ENCODE results near the gene PHGDH.

DNA sequence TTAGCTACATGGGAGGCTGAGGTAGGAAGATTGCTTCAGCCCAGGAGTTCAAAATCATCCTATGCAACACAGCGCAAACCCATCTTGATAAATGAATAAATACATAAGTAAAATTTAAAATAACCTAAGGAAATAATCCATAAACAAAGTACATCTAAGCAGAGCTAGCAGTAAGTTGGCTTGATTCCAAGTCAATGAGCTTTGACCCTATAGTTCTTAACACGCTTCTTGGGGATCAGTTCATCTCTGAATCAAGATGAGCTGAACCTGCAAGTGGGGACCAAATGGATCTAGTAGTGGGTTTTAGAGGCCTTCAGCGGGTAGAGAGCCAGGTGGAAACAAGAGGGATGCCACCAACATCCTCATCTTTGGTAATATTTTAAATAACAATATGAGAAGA is 31.5 kb upstream of the PHGDH start:
- TF ChIP-seq NR1H2 (CRISPR knock-in tag; IDR thresholded peaks at IDR 0.05) (no peak), ELF4 (CRISPR knock-in tag; IDR thresholded peaks at IDR 0.05; ENCODE audit: low read depth) (no peak)
- TF ChIP-seq, protein P1, sequence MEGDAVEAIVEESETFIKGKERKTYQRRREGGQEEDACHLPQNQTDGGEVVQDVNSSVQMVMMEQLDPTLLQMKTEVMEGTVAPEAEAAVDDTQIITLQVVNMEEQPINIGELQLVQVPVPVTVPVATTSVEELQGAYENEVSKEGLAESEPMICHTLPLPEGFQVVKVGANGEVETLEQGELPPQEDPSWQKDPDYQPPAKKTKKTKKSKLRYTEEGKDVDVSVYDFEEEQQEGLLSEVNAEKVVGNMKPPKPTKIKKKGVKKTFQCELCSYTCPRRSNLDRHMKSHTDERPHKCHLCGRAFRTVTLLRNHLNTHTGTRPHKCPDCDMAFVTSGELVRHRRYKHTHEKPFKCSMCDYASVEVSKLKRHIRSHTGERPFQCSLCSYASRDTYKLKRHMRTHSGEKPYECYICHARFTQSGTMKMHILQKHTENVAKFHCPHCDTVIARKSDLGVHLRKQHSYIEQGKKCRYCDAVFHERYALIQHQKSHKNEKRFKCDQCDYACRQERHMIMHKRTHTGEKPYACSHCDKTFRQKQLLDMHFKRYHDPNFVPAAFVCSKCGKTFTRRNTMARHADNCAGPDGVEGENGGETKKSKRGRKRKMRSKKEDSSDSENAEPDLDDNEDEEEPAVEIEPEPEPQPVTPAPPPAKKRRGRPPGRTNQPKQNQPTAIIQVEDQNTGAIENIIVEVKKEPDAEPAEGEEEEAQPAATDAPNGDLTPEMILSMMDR (IDR thresholded peaks at IDR 0.05), result no peak
